Fibroblast of villous mesenchyme (primary cell): ENCODE measurements around the gene PNMA6F. TPM values are rescaled to one million over a fixed set of nuclear protein-coding genes. Genes with fewer than 3 reads are reported as not detected.
A peak's percentile ranks its signal among the peaks of the same experiment; 100 is the strongest.

Experiments
- DNase-seq: peaks from one replicate; pipeline ENCODE4 v3.0.0-alpha.2; 2010; ENCODE audit warnings: low read depth
- H3K4me3 ChIP-seq: 2 replicates; pipeline ENCODE4 v1.5.1; 2011; ENCODE audit warnings: low read depth, mild to moderate bottlenecking, low read length
- total RNA-seq: library from RNA; depleted of rRNA; stranded (reverse); fragments of >200 nt; gene quantifications from 2 replicates; pipeline ENCODE4 v1.2.3, GENCODE V29; 2012
- TF ChIP-seq, protein P1 (sequence below): IDR thresholded peaks from 2 replicates; pipeline ENCODE4 v1.5.1; 2012; ENCODE audit warnings: low read depth, mild to moderate bottlenecking, low read length; ENCODE audit not compliant: insufficient read depth

The PNMA6F gene
- not detected in 2 replicates for total RNA-seq

DNA sequence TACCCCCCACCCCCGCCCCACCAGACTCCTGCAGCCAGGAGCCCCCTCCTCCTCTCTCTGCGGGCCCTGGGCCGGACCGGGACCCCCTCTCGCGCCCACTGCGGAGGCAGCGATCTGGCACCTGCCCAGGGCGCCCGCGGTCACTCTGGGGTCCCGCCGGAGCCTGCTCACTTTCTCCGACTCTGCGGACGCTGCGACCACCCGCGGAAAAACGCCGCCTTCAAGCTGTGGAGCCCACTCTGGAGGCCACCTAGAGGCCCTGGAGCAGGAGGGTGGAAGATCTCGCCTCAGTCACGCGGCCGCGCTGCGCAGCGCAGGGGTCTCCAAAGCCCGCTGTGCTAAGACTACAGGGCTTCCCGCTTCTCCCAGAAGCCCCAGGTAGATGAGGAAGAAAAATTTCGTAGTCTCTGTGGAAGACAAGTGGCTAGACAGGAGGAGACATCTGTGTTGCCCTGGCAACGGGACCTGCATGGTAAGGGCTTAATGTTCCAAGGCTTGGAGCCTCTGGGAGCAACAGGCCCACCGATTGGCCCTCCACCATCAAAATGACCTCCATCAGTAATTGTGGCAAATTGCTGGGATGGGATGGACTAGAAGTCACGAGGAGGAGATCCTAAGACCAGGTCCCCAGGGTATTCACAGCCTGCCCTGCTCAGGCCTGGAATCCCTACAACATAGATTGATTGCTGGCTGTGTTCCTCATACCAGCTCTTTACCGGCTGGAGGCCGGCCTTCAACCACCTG lies at the start of gene PNMA6F:
Gene PNMA6F (minus strand): TSS at position 387 of the 744 bp plus-strand sequence. CDS start 1,093 bp downstream, outside the sequence.
- no peak for DNase-seq
- TF ChIP-seq, protein P1, sequence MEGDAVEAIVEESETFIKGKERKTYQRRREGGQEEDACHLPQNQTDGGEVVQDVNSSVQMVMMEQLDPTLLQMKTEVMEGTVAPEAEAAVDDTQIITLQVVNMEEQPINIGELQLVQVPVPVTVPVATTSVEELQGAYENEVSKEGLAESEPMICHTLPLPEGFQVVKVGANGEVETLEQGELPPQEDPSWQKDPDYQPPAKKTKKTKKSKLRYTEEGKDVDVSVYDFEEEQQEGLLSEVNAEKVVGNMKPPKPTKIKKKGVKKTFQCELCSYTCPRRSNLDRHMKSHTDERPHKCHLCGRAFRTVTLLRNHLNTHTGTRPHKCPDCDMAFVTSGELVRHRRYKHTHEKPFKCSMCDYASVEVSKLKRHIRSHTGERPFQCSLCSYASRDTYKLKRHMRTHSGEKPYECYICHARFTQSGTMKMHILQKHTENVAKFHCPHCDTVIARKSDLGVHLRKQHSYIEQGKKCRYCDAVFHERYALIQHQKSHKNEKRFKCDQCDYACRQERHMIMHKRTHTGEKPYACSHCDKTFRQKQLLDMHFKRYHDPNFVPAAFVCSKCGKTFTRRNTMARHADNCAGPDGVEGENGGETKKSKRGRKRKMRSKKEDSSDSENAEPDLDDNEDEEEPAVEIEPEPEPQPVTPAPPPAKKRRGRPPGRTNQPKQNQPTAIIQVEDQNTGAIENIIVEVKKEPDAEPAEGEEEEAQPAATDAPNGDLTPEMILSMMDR, result no peak
- no peak within 1 kb of the TSS for H3K4me3 ChIP-seq

DNA sequence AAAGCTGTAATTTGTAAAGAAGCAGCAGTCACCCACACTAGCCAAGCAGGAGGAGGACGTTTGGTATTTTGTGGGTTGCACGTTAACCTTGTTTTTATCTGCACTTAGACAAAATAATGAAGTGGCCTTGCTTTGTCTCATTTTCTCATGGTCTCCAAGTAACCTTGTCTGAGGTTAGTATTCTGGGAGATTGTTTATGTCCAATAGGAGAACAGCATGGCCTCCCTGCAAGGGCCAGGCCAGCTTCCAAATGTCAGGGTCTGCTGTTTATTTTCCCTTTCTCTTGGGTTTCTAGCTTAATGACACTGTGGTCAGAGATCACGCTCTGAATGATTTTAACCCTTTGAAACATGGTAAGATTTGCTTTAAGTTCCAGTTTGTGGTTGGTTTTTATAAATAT lies 49.7 kb upstream of the PNMA6F start:
- peak; percentile 50 for DNase-seq
- no peak overlapping the region for H3K4me3 ChIP-seq
- TF ChIP-seq, protein P1, result no peak

DNA sequence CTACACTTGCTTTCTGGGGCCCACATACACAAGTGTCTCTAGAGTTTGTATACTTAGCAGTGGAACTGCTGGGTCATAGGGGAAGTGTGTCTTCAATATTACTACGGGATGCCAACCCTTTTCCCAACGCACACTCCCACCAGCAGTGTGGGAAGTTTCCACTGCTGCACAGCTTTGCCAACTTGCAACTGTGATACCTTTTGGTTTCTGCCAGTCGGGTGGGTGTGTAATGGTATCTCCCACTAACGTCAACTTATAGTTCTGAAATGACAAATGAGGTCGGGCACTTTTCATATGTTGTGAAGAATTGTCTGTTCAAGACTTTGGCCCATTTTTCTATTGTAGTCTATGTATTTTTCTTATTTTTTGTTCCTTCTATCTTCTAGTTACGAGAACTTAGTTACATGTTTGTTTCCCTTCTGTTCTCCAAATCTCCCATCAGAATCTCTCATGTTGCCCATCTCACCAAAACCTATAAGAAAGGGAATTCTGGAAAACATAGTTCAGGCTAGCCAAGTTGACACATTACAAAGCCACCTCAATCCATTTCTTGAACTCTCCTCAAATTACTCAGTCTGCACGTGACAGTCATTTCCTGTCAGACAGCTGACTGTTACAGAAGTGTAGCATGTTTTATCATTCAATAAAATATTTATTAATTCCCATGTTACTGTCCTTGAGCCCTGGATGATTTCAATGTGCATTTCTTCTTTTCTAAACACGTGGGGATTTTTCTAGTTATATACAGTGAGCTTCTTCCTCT lies 48.9 kb upstream of the PNMA6F start:
- H3K4me3 ChIP-seq, result no peak overlapping the region
- DNase-seq, result peak; percentile 9
- TF ChIP-seq, protein P1, result no peak

DNA sequence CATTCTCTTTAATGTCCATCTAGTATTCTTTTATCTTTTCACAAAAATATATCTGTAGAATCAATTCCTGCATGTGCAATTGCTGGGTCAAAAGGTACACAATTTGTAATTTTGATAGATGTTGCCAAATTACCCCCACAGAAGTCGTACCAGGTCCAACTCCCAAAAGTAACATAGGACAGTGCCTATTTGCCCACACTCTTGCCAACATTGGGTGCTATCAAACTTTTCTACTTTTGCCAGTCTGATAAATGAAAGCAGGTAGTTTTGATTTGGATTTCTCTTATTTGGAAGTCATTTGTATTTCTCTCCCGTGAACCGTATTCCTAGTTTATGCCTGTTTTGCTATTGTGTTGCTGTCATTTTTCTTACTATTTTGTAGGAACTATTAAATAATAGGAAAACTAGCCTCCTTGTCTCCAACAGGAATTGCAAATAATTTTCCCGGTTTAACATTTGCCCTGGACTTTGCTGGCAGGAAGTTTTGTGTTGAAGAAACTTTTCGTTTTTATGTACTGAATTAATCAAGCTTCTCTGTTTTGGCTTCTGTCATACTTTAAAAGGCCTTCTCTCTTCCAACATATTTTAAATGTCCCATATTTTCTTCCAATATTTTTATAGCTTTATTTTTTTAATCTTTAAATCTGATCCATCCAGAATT lies 45.4 kb upstream of the PNMA6F start:
- H3K4me3 ChIP-seq, result no peak overlapping the region
- DNase-seq, result no peak
- TF ChIP-seq, protein P1, result no peak

DNA sequence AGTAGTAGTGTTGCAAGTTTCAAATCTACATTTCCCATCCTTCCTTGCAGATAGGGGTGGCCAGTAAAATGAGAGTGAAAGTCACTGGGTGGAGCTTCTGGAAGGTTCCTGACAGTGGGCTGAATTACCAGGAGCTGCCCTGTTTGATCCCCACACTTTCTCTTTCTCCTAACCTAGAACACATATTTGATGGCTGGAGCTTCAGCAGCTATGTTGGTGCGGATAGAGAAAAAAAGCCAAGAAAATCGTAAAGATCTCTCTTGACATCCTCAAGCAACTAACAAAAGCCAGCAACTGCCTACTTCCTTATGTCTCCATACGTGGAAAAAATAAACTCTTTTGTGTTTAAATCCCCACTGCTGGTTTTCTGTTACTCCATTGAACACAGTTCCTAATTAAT lies 44.6 kb upstream of the PNMA6F start:
- no peak overlapping the region for H3K4me3 ChIP-seq

DNA sequence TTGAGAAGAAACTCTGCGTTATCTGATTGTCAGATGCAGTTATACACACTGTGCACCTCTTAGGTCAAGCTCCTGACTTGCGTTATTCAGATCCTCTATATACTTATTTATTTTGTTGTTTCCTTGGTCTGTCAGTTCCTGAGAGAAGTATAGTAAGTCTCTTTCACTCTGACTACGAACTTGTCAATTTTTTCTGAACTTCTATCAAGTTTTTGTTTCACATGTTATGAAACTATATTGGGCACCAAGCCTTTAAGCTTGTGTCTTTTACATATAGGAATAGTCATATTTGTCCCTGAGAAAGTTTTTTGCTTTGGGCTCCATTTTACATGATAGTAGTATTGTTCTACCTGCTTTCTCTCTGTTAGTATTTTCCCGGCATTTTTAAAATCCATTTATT lies 44.1 kb upstream of the PNMA6F start:
- DNase-seq, result no peak
- TF ChIP-seq, protein P1, result no peak
- no peak overlapping the region for H3K4me3 ChIP-seq

More for the DNA sequence above, 44.6 kb upstream of the PNMA6F start:
- TF ChIP-seq, protein P1, result no peak
- DNase-seq, result no peak
